ENCODE data around the gene LSM7. TPM values are rescaled to one million over a fixed set of nuclear protein-coding genes. Genes with fewer than 3 reads are reported as not detected.

Gene LSM7
- total RNA-seq, 1 donor from 2014 or later, result 134 TPM

- TF ChIP-seq, protein P1, sequence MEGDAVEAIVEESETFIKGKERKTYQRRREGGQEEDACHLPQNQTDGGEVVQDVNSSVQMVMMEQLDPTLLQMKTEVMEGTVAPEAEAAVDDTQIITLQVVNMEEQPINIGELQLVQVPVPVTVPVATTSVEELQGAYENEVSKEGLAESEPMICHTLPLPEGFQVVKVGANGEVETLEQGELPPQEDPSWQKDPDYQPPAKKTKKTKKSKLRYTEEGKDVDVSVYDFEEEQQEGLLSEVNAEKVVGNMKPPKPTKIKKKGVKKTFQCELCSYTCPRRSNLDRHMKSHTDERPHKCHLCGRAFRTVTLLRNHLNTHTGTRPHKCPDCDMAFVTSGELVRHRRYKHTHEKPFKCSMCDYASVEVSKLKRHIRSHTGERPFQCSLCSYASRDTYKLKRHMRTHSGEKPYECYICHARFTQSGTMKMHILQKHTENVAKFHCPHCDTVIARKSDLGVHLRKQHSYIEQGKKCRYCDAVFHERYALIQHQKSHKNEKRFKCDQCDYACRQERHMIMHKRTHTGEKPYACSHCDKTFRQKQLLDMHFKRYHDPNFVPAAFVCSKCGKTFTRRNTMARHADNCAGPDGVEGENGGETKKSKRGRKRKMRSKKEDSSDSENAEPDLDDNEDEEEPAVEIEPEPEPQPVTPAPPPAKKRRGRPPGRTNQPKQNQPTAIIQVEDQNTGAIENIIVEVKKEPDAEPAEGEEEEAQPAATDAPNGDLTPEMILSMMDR (conservative IDR thresholded peaks at IDR 0.05), result no peak
- H3K27me3 Mint-ChIP-seq, result peaks cover 4% of the 10 kb centered on the region
- H3K4me1 Mint-ChIP-seq (ENCODE audit: unreplicated experiment), result no peaks in the 10 kb centered on the region
- DNase-seq (ENCODE audit: extremely low spot score, unreplicated experiment), result no peak
- H3K36me3 Mint-ChIP-seq, result no peaks in the 10 kb centered on the region
- H3K27ac Mint-ChIP-seq, result no peak overlapping the region
- H3K4me3 Mint-ChIP-seq, result no peak overlapping the region
- no peaks in the 10 kb centered on the region for H3K9me3 Mint-ChIP-seq
Observed at GRCh38 chr19:2319551-2319950, 8.8 kb downstream of the LSM7 start.

DNA sequence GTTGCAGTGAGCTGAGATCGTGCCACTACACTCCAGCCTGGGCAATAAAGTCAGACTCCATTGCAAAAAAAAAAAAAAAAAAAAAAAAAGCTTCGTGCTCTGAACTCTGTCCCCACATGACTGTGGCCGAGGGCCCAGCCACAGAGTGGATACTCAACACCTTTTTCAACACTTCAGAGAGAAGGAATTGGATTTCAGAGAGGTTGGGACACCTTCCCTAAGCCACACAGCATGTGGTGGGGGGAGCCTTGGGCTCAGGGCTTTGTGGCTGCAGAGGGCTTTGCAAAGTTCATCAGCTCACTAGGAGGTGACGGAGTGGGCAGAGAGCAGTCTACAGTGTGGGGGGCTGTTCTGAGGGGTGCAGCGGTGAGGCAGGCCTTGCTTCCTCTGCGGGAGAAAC is 9.5 kb downstream of the LSM7 start:
- Mint-ChIP-seq H3K27me3 (peaks cover 4% of the 10 kb centered on the region), H3K27ac (no peak overlapping the region), H3K4me3 (no peak overlapping the region), H3K9me3 (no peaks in the 10 kb centered on the region), H3K4me1 (ENCODE audit: unreplicated experiment) (no peaks in the 10 kb centered on the region), H3K36me3 (no peaks in the 10 kb centered on the region)
- TF ChIP-seq, protein P1 (conservative IDR thresholded peaks at IDR 0.05), result no peak
- DNase-seq (ENCODE audit: extremely low spot score, unreplicated experiment), result no peak

- Mint-ChIP-seq H3K27ac (no peak overlapping the region), H3K4me1 (ENCODE audit: unreplicated experiment) (no peaks in the 10 kb centered on the region), H3K9me3 (no peaks in the 10 kb centered on the region), H3K27me3 (peaks cover 13% of the 10 kb centered on the region), H3K36me3 (no peaks in the 10 kb centered on the region), H3K4me3 (no peak overlapping the region)
- TF ChIP-seq, protein P1 (conservative IDR thresholded peaks at IDR 0.05), result no peak
- DNase-seq (ENCODE audit: extremely low spot score, unreplicated experiment), result no peak
Observed at GRCh38 chr19:2317756-2318155, 10.6 kb downstream of the LSM7 start.

GRCh38 chr19:2317300-2317699 is 11.1 kb downstream of the LSM7 start:
- no peak overlapping the region for H3K27ac Mint-ChIP-seq
- H3K36me3 Mint-ChIP-seq, result no peaks in the 10 kb centered on the region
- no peak overlapping the region for H3K4me3 Mint-ChIP-seq
- DNase-seq (ENCODE audit: extremely low spot score, unreplicated experiment), result no peak
- H3K9me3 Mint-ChIP-seq, result no peaks in the 10 kb centered on the region
- no peaks in the 10 kb centered on the region for H3K4me1 Mint-ChIP-seq (ENCODE audit: unreplicated experiment)
- TF ChIP-seq, protein P1 (conservative IDR thresholded peaks at IDR 0.05), result no peak
- H3K27me3 Mint-ChIP-seq, result peaks cover 13% of the 10 kb centered on the region

GRCh38 chr19:2315818-2316353 is 12.5 kb downstream of the LSM7 start:
- Mint-ChIP-seq H3K9me3 (no peaks in the 10 kb centered on the region), H3K27ac (no peak overlapping the region), H3K27me3 (peaks cover 17% of the 10 kb centered on the region), H3K4me3 (no peak overlapping the region), H3K4me1 (ENCODE audit: unreplicated experiment) (no peaks in the 10 kb centered on the region), H3K36me3 (no peaks in the 10 kb centered on the region)
- DNase-seq (ENCODE audit: extremely low spot score, unreplicated experiment), result peak; percentile 76
- TF ChIP-seq, protein P1 (conservative IDR thresholded peaks at IDR 0.05), result peak; percentile 81
